NK-92 (cell line): Measurements from ENCODE around the gene TNIP2.
"Not testable (repeated sequence)": the region's sequence is repeated elsewhere in the genome, so short reads cannot be mapped to it uniquely, and the experiment has no call there.

Experiments used
- DNase-seq: peaks from one replicate; lab custom pipeline; 2025; ENCODE audit not compliant: unreplicated experiment; lab: John Stamatoyannopoulos, UW

TNIP2 gene

GRCh38 chr4:2768124-2768523 lies 12.0 kb upstream of the TNIP2 start:
- DNase-seq, result no peak

GRCh38 chr4:2767705-2768074 lies 11.6 kb upstream of the TNIP2 start:
- no peak for DNase-seq

DNA sequence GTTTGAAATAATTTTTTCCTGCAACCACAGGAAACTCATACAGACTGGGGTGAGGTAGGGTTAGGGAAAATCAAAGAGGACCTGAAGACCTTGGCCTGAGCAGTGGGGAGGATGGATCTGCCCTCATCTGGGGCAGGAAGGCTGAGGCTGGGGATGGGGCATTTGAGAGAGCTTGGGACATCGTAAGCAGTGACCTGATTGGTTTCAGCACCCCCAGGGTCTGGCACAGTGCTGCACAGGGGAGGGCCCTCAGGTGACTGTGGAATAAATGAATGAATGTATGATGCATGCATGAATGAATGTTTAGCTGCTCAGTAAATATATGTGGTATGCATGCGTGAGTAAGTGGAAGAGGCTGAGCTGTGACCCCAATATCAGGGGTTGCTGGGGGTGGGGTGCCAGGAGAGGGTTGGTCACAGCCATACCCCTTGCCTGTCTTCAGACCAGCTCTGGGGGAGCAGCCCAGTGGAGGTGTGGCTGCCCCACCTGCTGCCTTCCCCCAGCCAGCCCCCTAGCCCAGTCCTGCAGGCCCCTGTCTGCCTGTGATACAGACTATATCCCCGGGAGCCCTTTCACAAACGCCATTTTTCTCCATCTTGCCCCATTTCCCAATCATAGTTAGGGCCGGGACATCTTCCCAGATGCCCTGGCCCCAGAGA lies 11.0 kb upstream of the TNIP2 start:
- no peak for DNase-seq

- no peak for DNase-seq
Observed at GRCh38 chr4:2765832-2766526, 9.8 kb upstream of the TNIP2 start.

- no peak for DNase-seq
Observed at GRCh38 chr4:2763511-2763967, 7.4 kb upstream of the TNIP2 start.

DNA sequence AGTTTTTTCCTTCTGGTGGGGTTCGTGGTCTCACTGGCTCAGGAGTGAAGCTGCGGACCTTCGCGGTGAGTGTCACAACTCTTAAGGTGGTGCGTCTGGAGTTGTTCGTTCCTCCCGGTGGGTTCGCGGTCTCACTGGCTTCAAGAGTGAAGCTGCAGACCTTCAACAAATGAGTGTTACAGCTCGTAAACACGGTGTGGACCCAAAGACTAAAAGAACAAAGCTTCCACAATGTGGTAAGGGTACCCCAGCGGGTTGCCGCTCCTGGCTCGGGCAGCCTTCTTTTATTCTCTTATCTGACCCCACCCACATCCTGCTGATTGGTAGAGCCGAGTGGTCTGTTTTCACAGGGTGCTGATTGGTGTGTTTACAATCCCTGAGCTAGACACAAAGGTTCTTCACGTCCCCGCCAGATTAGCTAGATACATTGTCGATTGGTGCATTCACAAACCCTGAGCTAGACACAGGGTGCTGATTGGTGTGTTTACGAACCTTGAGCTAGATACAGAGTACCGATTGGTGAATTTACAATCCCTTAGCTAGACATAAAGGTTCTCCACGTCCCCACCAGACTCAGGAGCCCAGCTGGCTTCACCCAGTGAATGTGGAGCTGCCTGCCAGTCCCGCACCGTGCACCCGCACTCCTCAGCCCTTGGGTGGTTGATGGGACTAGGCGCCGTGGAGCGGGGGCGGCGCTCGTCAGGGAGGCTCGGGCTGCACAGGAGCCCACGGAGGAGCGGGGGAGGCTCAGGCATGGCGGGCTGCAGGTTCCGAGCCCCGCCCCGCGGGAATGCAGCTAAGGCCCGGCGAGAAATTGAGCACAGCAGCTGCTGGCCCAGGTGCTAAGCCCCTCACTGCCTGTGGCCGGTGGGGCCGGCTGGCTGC lies 6.6 kb upstream of the TNIP2 start:
- not testable (repeated sequence) for DNase-seq

GRCh38 chr4:2762048-2762447 lies 5.9 kb upstream of the TNIP2 start:
- DNase-seq, result no peak

- DNase-seq, result no peak
Observed at GRCh38 chr4:2761035-2761923, 5.1 kb upstream of the TNIP2 start.

- DNase-seq, result no peak
Observed at GRCh38 chr4:2757426-2757825, 1.3 kb upstream of the TNIP2 start.

- DNase-seq, result no peak
Observed at GRCh38 chr4:2756691-2757350, 685 bp upstream of the TNIP2 start.

DNA sequence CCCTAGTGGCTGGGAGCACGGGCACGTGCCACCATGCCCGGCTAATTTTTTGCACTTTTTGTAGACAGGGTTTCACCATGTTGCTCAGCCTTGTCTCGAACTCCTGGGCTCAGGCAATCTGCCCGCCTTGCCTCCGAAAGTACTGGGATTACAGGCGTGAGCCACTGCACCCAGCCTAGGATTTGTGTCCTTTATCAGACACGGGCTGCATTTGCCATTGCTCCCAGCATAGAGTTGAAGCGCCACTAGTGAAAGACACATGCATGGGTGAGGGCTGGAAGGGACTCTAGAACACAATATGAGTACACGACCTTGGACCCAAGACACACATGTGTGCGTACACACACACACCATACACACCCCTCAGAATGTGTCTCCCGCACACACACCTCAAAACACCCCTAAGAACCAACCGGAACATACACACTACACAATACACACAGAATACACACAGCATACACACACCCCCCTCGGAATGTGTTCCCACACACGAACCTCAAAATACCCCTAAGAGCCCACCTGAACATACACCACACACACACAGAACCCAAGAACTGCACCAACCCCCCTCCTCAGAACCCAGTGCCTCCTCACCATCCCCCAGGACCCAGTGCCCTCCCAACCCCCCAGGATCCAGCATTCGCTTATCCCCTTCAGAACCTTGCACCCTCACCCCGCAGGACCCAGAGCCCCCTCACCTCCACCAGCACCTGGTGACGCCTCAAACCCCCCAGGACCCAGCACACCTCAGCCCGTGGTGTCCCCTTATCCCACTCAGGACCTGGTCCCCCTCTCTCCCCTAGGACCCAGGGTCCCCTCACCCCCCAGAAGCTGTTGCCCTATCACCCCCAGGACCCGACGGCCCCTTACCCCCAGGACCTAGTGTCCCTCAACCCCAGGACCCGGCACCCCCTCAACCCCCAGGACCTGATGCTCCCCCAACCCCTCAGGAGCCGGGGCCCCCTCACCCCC lies 1.0 kb downstream of the TNIP2 start:
- DNase-seq, result no peak

DNA sequence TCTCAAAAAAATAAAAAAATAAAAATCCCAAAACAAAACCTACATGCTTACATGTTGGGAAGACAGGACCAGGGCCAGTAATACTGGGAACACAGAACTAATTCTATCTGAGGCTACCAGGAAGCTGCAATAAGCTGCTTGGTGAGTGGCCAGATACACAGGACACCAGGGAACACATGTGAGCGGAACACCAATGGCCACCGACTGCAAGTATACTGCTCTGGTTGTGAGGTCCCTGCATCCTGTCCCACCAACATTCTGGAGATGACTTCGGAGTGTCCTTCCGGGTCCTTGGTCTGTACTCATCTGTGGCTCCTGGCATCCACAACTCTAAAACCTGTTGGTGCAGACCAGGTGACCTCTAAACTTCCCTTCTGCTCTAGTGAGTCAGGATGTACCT lies 2.7 kb downstream of the TNIP2 start:
- no peak for DNase-seq

- DNase-seq, result no peak
Observed at GRCh38 chr4:2750719-2751605, 5.2 kb downstream of the TNIP2 start.

DNA sequence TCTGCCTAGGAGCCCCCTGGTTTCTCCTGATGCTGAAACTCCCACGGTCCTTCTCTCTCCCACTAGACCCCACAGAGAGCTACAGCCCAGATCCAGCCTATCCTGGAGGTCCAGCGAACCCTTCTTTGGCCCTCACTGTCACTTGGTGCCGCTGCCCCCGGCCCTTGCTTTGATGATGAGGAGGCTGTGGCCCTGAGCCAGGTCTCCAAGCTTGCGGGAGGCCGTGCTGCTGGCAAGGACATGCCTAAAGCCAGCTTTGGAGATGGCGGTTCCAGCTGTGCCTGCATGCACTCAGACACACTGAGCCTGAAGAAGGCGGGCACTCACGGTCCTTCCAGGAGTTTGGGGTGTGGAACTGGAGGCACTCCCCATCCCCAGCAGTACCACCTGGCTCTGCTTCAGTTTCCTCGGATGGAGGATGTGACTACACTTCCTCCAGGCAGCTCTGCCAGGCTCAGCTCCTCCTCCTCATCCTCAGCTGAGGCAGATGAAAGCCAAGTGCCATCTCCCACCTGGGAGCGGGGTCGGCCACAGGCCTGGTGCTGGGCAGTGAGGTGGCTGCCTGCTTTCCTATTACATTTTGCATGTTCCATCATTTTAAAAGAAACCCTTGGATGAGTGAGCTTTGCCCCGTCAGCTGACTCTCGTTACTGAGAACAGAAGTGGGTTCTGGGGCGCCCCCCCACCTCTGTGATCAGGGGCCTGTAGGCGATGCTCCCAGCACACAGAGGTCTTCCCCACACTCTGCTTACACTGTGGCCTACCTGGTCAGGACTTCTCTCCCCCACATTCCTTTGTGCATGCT lies 9.0 kb downstream of the TNIP2 start:
- no peak for DNase-seq

DNA sequence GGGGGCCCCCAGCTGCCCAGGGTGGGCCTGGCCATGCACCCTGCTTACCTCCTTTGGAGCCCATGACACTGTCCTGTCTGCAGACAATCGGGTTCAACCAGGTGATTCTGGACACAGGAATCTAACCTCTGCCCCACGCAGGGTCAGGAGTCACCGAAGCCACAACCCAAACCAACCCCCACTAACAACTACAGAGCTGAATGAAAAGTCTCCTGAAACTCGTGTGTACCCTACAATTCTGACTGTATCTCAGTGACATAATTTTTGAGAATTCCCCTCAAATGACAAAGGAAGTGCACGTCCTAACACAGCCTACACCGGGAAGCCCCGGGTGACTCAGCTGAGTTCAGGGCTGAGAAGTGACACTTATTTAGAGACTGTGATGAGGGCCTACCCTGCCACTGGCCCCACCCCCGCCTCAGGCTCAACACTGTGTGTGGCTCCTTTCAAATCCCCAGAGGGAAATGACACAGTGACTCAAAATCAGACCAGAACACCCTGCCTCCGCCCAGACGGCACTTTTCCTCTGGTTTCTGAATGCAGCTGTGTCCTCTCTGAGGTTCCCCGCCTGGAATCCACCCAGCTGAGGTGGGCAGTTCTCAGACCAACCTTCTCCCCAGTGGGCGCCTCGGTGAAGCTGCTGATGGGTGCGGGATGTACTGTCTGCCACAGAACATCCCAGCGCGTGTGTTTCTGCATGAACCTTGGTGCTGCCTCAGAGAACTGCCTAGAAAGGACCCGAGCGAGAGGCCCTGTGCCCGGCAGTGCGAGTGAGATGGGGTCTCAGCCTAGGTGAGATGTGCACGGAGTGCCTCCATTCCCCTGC lies 9.9 kb downstream of the TNIP2 start:
- DNase-seq, result no peak

DNA sequence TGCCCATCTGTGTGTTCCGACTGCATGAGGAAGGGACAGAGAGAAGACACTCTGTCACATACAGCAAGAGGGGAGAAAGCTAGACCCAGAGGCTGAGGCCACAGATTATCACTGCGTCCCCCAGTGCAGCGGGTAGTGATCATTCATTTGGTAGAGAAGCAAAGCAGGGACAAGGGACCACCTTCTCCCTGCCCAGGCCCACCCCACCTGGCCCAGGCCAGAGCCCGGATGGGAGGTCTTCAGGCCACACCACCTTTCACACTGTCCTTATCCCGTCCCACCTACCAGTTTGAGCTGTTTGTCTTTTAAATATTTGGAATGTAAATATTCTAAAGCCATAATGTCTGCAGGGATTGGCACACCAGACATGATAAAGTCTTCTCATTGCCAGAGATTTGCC lies 10.6 kb downstream of the TNIP2 start:
- DNase-seq, result no peak
